Tibial artery (tissue), 4 donors: ENCODE results near the gene MAPK8.

ENCODE experiments used
- DNase-seq, 2 donors: peaks; one replicate each; pipeline ENCODE4 v3.0.0-alpha.2; 2019
- H3K27ac ChIP-seq, 2 donors: fragments of 200-600 bp; sonication (generic) in 1 of 2; 1 replicate in 1 of 2; 2 replicates in 1 of 2; pipeline ENCODE4 v1.5.1; 2018 to 2019; ENCODE audit warnings: mild to moderate bottlenecking in 1 of 2
- H3K27me3 ChIP-seq, 2 donors: fragments of 200-600 bp; sonication (generic) in 1 of 2; one replicate each; pipeline versions ENCODE4 v1.5.1 to v1.6.0; 2016 to 2019
- H3K36me3 ChIP-seq, 3 donors: fragments of 200-600 bp; sonication (generic) in 2 of 3; one replicate each; pipeline ENCODE4 v1.5.1; 2016 to 2019; ENCODE audit warnings: mild to moderate bottlenecking in 2 of 3
- H3K4me1 ChIP-seq, 4 donors: fragments of 200-600 bp; sonication (generic) in 2 of 4; 1 replicate in 3 of 4; 2 replicates in 1 of 4; pipeline ENCODE4 v1.5.1; 2016 to 2019
- H3K4me3 ChIP-seq, 2 donors: fragments of 200-600 bp; sonication (generic) in 1 of 2; 1 replicate in 1 of 2; 2 replicates in 1 of 2; pipeline ENCODE4 v1.5.1; 2018 to 2019; ENCODE audit warnings: mild to moderate bottlenecking in 2 of 2
- H3K9me3 ChIP-seq, 3 donors: fragments of 200-600 bp; sonication (generic) in 1 of 3; one replicate each; pipeline ENCODE4 v1.5.1; 2016 to 2019
- intact Hi-C: fragments of 100-400 bp; cut with DNase I; formaldehyde crosslinking; loops from one replicate; pipeline ENCODE4 v1.15.0; 2023; ENCODE audit warnings: low total_unique reads
- TF ChIP-seq, protein P1 (sequence below), 2 experiments: fragments of 200-600 bp in 1 of 2; fragments of 450-650 bp in 1 of 2; IDR thresholded peaks; one replicate each; pipeline ENCODE4 v1.5.1; 2017 to 2019; ENCODE audit warnings: antibody characterized with exemption in 2 of 2, mild to moderate bottlenecking in 1 of 2, moderate library complexity in 1 of 2

MAPK8 gene

DNA sequence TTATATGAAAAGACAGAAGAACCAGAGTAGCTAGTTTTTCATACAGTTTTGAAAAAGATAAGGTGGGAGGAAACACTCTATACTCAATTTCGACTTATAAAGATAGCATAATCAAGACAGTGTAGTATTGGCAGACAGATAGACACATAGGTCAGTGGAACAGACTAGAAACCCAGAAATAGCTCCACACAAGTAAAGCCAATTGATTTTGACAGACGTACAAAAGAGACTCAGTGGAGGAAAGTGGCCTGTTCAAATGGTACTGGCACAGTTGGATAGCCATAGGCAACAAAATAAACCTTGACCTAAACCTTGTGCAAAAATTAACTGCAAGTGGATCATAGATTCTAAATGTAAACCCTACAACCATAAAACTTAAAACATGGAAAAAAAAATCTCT lies 46.8 kb downstream of the MAPK8 start:
- Histone ChIP-seq H3K27me3 (no peaks in the 10 kb centered on the region), H3K9me3 (peaks cover 0 to 3% (median 0%) of the 10 kb centered on the region in 3 donors), H3K4me3 (no peak overlapping the region), H3K36me3 (no peaks in the 10 kb centered on the region), H3K27ac (no peak overlapping the region), H3K4me1 (no peaks in the 10 kb centered on the region)
- TF ChIP-seq, protein P1, sequence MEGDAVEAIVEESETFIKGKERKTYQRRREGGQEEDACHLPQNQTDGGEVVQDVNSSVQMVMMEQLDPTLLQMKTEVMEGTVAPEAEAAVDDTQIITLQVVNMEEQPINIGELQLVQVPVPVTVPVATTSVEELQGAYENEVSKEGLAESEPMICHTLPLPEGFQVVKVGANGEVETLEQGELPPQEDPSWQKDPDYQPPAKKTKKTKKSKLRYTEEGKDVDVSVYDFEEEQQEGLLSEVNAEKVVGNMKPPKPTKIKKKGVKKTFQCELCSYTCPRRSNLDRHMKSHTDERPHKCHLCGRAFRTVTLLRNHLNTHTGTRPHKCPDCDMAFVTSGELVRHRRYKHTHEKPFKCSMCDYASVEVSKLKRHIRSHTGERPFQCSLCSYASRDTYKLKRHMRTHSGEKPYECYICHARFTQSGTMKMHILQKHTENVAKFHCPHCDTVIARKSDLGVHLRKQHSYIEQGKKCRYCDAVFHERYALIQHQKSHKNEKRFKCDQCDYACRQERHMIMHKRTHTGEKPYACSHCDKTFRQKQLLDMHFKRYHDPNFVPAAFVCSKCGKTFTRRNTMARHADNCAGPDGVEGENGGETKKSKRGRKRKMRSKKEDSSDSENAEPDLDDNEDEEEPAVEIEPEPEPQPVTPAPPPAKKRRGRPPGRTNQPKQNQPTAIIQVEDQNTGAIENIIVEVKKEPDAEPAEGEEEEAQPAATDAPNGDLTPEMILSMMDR (IDR thresholded peaks at IDR 0.05): no peak
- intact Hi-C loops: no loop called here
- DNase-seq: no peak

DNA sequence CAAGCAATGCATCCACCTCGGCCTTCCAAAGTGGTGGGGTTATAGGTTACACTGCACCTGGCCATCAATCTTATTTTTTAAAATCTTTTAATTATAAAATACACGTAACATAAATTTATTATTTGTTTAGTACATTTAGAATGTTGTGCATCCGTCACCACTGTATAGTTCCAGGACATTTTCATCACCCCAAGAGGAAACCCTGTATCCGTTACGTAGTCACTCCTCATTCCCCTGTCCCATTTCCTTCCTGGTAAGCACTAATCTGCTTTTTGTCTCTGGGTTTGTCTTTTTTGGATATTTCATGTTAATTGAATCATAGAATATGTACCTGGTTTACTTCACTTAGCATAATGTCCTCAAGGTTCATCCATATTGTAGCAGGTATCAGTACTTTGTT lies 51.2 kb downstream of the MAPK8 start:
- Histone ChIP-seq H3K36me3 (no peaks in the 10 kb centered on the region), H3K9me3 (no peaks in the 10 kb centered on the region), H3K4me1 (peaks cover 0 to 5% (median 2%) of the 10 kb centered on the region in 4 donors), H3K27me3 (no peaks in the 10 kb centered on the region), H3K27ac (no peak overlapping the region), H3K4me3 (no peak overlapping the region)
- TF ChIP-seq, protein P1 (IDR thresholded peaks at IDR 0.05): no peak
- DNase-seq: no peak
- intact Hi-C loops: no loop called here

DNA sequence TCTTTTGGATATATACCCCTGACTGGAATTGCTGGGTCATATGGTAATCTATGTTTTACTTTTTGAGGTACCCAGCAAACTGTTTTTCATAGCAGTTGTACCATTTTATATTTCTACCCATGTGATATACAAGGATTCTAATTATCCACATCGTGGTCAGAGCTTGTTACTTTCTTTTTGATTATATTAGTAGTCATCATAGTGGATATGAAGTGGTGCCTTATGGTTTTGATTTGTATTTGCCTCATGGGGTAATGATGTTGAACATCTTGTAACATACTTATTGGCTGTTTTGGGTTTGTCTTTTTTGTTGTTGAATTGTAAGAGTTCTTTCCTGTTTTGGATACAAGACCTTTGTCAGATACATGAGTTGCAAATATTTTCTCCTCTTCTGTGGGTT lies 51.7 kb downstream of the MAPK8 start:
- no peaks in the 10 kb centered on the region for H3K9me3 ChIP-seq
- no peak for DNase-seq
- no peaks in the 10 kb centered on the region for H3K27me3 ChIP-seq
- no peak overlapping the region for H3K27ac ChIP-seq
- TF ChIP-seq, protein P1 (IDR thresholded peaks at IDR 0.05): no peak
- no peak overlapping the region for H3K4me3 ChIP-seq
- H3K4me1 ChIP-seq: peaks cover 0 to 5% (median 2%) of the 10 kb centered on the region in 4 donors
- H3K36me3 ChIP-seq: no peaks in the 10 kb centered on the region
- intact Hi-C loops: no loop called here

DNA sequence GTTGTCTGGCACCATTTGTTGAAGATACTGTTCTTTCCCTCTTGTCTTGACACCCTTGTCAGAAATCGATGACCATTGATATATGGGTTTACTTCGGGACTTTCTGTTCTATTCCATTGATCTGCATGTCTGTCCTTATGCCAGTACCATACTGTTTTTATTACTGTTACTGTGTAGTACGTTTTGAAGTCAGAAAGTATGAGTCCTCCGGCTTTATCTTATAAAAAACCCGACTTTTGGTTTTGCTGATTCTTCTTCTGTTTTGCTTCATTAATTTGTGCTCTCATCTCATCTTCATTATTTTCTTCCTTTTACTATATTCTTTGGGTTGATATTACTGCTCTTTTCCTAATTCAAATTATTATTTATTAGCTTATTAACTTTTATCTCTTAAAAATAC lies 52.4 kb downstream of the MAPK8 start:
- H3K9me3 ChIP-seq: no peaks in the 10 kb centered on the region
- intact Hi-C loops: no loop called here
- H3K4me1 ChIP-seq: peaks cover 0 to 8% (median 3%) of the 10 kb centered on the region in 4 donors
- no peaks in the 10 kb centered on the region for H3K27me3 ChIP-seq
- TF ChIP-seq, protein P1 (IDR thresholded peaks at IDR 0.05): no peak
- H3K4me3 ChIP-seq: no peak overlapping the region
- no peak for DNase-seq
- no peak overlapping the region for H3K27ac ChIP-seq
- H3K36me3 ChIP-seq: no peaks in the 10 kb centered on the region

DNA sequence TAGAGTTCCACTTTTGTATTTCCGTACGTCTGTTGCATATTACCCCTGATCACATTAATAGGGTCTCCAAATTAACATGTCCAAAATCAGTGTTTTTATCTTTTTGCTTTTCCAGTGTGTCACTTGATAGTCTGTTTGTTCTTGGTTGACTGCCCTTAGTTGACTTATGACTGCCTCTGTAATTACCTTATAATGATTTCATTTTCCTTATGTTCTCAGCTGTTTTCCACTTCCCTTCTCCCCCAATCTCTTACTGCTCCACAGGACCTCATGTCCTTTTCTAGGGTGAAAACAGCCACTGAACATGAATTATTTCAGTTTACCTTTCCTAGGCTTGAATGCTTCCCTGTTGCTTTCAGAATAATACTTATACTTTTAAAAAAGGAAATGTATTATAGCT lies 54.7 kb downstream of the MAPK8 start:
- intact Hi-C loops: loop anchor here (5.0 kb wide), 1 partner anchor 296 kb away; no protein-coding TSS in a partner anchor
- TF ChIP-seq, protein P1 (IDR thresholded peaks at IDR 0.05): no peak
- no peaks in the 10 kb centered on the region for H3K27me3 ChIP-seq

More for the DNA sequence above, 54.7 kb downstream of the MAPK8 start:
- Histone ChIP-seq H3K4me1 (peaks cover 0 to 11% (median 7%) of the 10 kb centered on the region in 4 donors), H3K27ac (no peak overlapping the region), H3K4me3 (no peak overlapping the region), H3K36me3 (no peaks in the 10 kb centered on the region), H3K9me3 (no peaks in the 10 kb centered on the region)
- DNase-seq: no peak
